ENCODE data around the gene PACS2.
"Not testable (repeated sequence)": the region's sequence is repeated elsewhere in the genome, so short reads cannot be mapped to it uniquely, and the experiment has no call there.

PACS2 gene

DNA sequence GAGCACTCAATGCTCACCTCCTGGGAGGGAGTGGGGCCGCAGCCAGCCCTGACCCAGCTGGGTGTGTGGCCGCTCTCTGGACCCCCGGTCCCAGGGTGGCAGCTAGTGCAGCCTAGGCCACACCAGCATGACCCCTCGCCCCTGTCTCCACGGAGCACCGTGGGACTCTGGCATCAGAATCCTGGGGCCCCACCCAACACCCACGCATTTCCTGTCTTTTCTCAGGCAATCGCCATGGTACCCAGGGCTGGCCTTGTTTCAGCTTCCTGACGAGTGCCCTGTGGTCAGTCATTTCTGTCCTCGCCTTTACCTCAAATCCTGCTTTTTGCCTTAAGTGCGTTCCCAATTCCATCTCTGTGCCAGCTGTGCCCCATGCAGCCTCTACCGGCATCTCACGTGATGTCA, 15.9 kb downstream of the PACS2 start:
- DNase-seq (ENCODE audit: low read depth in 3 of 3): no peak

- no peak for DNase-seq (ENCODE audit: low read depth in 3 of 3)
Observed at GRCh38 chr14:105331575-105332349, 17.2 kb downstream of the PACS2 start.

DNA sequence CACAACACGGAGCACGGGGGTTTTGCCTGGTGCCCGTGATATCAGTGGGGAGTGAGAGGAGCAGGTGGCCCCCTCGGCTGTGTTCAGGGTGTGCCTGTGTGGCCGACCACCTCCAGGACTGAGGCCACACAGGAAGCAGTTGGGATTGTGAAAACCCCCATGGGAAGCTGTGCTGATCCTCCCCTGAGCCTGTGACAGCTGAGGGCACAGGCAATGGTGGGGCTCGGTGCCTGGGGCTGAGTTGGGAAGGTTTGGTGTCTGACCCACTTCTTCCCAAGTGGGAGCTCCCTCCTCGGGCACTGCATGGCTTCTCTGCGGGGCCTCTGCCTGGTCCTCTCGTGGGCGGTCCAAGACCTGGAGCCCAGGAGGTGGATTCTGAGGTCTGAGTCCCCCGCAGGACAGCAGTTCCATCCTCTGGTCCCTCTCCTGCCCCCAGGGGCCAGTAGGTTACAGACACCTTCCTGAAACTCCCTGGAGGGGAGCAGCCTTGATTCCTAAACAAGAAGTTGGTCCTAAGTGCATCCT, 17.9 kb downstream of the PACS2 start:
- no peak for DNase-seq (ENCODE audit: low read depth in 3 of 3)

DNA sequence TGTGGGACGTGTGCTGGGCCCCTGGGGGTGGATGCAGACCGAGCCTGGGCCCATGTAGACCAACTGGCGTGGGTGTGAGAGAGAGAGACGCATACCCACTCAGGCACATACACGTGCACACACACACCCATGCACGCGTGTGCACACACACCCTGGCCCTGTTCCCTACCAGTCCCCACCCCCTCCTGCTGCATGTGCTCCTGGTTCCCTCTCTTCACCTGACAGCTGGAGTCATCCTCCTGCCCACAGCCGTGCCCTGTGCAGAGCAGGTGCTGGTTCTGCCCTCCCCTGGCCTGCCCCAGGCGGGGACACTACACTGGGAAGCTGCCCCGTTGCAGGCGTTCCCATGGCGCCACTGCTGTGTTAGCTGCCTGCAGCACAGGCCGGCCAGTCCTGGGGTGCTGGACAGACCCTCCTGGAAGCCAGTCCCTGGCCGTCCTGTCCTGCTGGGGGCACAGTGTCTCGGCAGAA, 18.5 kb downstream of the PACS2 start:
- no peak for DNase-seq (ENCODE audit: low read depth in 3 of 3)

GRCh38 chr14:105333613-105334364, 19.2 kb downstream of the PACS2 start:
- DNase-seq (ENCODE audit: low read depth in 3 of 3): no peak

GRCh38 chr14:105334383-105335230, 20.1 kb downstream of the PACS2 start:
- no peak for DNase-seq (ENCODE audit: low read depth in 3 of 3)

- not testable (repeated sequence) for DNase-seq (ENCODE audit: low read depth in 3 of 3)
Observed at GRCh38 chr14:105335231-105335542, 20.6 kb downstream of the PACS2 start.

GRCh38 chr14:105335735-105336476, 21.4 kb downstream of the PACS2 start:
- no peak for DNase-seq (ENCODE audit: low read depth in 3 of 3)

DNA sequence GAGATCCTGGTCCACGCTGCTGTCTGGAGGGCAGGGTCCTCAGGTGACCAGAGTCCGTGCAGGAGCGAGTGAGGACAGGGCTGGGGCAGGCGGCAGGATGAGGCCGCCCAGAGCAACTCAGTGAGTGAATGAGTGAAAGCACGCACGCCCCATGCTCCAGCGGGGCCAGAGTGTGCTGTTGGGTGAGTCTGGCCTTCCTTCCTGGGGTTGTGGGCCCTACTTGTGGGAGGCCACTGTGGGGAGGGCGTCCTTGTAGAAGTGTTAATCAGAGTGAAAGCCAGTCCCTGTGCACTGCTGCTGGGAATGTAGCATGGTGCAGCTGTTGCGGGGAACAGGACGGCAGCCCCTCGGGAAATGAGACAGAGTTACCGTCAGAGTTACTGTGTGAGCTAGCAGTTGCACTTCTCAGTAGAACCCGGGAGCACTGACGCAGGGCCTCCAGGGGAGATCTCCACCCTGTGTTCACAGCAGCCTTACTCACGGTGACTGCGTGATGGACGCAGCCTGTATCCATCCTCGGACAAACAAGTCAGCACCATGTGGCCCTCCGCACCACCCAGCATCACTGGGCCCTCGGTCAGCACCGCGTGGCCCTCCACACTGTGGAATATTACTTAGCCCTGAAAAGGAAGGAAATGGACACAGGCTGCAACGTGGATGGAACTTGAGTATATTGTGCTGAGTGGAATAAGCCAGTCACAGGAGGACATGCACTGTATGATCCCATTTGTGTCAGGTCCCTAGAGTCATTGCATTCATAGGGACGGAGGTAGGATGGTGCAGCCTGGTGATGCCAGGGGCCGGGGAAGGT, 22.1 kb downstream of the PACS2 start:
- no peak for DNase-seq (ENCODE audit: low read depth in 3 of 3)

- no peak for DNase-seq (ENCODE audit: low read depth in 3 of 3)
Observed at GRCh38 chr14:105337433-105337832, 22.9 kb downstream of the PACS2 start.

GRCh38 chr14:105337966-105338741, 23.6 kb downstream of the PACS2 start:
- DNase-seq (ENCODE audit: low read depth in 3 of 3): no peak

DNA sequence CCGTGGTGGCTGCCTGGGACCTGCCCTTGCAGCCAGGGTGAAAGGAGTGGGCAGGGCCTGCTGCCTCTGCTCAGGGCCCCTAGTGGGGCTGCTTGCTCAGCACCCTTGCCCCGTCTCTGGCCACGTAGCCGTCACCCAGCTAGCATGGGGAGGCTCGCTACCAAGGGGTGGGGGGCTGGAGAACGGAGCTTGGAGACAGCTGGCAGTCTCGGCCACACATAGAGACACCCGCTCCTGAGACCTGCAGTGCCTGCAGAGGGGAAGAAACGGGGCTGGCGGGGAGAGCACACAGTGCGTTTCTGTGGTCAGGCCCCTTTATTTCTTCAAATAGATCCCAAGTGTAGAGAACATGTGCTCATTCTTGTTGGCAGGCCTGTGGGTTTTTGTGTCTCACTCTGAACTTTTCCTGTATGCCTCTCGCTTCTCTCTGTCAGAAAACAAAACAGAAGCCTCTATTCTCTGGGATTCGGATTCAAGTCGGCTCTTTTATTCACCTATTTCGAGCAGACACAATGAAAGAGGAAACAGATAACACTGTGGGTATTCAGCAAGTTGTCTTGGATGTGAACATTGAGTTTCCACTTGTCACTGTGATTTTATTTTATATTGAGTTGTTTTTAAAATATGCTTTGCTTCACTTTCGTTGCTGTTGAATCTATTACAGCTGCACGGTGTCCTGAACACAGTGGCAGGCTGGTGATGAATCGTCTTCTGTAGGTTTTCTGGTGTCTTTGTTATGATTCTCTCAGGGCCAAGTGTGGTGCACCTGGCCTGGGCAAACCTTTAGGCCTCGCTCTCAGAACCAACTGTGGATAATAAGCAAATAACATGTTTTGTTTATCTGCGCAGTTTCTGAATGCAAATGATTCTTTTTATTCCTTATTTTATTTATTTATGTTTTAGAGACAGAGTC, 26.5 kb downstream of the PACS2 start:
- no peak for DNase-seq (ENCODE audit: low read depth in 3 of 3)

GRCh38 chr14:105343194-105343593, 28.6 kb downstream of the PACS2 start:
- no peak for DNase-seq (ENCODE audit: low read depth in 3 of 3)

- no peak for DNase-seq (ENCODE audit: low read depth in 3 of 3)
Observed at GRCh38 chr14:105346200-105346533, 31.6 kb downstream of the PACS2 start.

DNA sequence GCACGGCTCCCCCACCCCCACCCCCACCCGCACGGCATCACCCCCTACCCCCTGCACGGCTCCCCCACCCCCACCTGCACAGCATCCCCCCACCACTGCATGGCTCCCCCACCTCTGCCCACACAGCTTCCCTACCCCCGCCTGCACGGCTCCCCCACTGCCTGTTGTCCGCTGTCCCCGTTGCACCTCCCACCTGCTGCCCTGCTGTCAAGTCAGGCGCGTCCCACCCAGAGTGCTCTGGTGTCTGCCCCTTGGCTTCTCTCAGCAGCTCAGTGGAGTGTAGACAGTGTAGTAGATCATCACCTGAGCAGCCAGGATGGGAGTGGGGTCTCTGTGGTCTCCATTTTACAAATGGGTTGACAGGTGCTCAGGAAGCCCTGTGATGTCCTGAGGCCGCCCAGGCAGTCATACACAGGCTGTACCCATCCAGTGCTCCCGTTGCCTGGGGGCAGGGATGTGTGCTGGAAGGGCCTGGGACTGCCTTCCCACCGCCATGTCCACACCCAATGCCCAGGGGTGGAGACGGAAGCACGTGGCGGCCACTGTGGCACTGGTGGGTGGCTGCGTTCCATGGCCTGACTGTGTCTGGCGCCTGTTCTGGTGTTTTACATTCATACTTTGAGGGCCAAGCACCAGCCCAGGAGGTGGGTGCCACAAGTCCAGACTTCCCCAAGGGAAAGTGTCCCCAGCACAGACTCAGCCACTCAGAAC, 32.5 kb downstream of the PACS2 start:
- no peak for DNase-seq (ENCODE audit: low read depth in 3 of 3)

DNA sequence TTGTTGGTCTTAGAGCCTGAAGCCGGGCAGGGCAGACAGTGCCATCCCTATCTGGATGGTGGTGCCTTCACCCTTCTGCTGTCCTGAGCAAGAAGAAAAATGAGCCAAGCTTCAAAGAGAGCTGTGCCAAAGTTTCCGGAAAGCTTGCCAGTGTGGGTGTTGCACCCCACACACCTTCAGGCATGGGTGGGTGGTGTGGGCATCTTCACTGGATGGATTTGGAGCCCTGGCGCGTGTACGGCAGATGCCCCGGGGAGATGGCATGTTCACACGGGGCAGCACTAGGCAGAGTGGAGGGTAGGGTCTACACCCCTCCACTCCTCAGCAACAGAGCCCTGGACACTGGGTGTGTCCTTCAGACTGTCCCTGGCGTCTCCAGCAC, 33.0 kb downstream of the PACS2 start:
- DNase-seq (ENCODE audit: low read depth in 3 of 3): no peak

GRCh38 chr14:105348169-105348944, 33.8 kb downstream of the PACS2 start:
- no peak for DNase-seq (ENCODE audit: low read depth in 3 of 3)

Measured in stimulated activated CD4-positive, alpha-beta T cell treated with anti-CD3 and anti-CD28 coated beads, TNF-alpha, amount 100 ng/mL, for 4 hours (primary cell).